H1 (cell line): ENCODE results near the gene RRAS. TPM values are rescaled to one million over a fixed set of nuclear protein-coding genes. Genes with fewer than 3 reads are reported as not detected.
A peak's percentile ranks its signal among the peaks of the same experiment; 100 is the strongest.

Experiments
- CTCF ChIA-PET: fragments of 300-600 bp; sonication (Branson Sonifier 250); formaldehyde crosslinking; loops from one replicate; lab custom pipeline; 2021; ENCODE audit not compliant: partially characterized antibody; lab: Charles Lee
- POLR2A ChIA-PET: fragments of 300-600 bp; sonication (Branson Sonifier 250); formaldehyde crosslinking; loops from one replicate; lab custom pipeline; 2021; ENCODE audit warnings: inconsistent platforms; ENCODE audit not compliant: partially characterized antibody; lab: Charles Lee
- DNase-seq, 2 experiments: peaks; one replicate each; pipeline versions ENCODE4 v3.0.0 to v3.0.0-alpha.2; 2010 to 2022; ENCODE audit warnings: low spot score in 2 of 2, low read depth in 1 of 2, mixed read lengths in 1 of 2
- FAIRE-seq: peaks from 2 replicates; lab custom pipeline; 2011; peaks lifted over from hg19 to GRCh38; lab: Jason Lieb, UNC
- H2AFZ ChIP-seq: 2 replicates; pipeline ENCODE4 v1.8.1; 2012; ENCODE audit warnings: low read length, inconsistent platforms
- H2AK5ac ChIP-seq: 2 replicates; pipeline ENCODE4 v1.6.1; 2013; ENCODE audit warnings: low read depth, low read length
- H2BK120ac ChIP-seq: replicated peaks from 2 replicates; pipeline ENCODE3; 2013; ENCODE audit warnings: low read depth, low read length, inconsistent platforms
- H2BK12ac ChIP-seq: 2 replicates; pipeline ENCODE4 v1.6.1; 2013; ENCODE audit warnings: low read depth, low read length
- H2BK15ac ChIP-seq: 2 replicates; pipeline ENCODE4 v1.6.1; 2013; ENCODE audit warnings: low read length
- H2BK20ac ChIP-seq: 2 replicates; pipeline ENCODE4 v1.6.1; 2013; ENCODE audit warnings: low read length
- H2BK5ac ChIP-seq: 2 replicates; pipeline ENCODE4 v1.6.1; 2013; ENCODE audit warnings: low read depth, low read length
- H3K14ac ChIP-seq: 2 replicates; pipeline ENCODE4 v1.6.1; 2013; ENCODE audit warnings: inconsistent platforms; ENCODE audit not compliant: insufficient read length
- H3K18ac ChIP-seq: 2 replicates; pipeline ENCODE4 v1.6.1; 2013; ENCODE audit warnings: low read length; ENCODE audit errors: extremely low read depth
- H3K23ac ChIP-seq: 2 replicates; pipeline ENCODE4 v1.6.1; 2013; ENCODE audit warnings: inconsistent platforms; ENCODE audit not compliant: insufficient read length
- H3K23me2 ChIP-seq: 2 replicates; pipeline ENCODE4 v1.6.1; 2013; ENCODE audit warnings: low read depth, low read length
- H3K27ac ChIP-seq: 2 replicates; pipeline ENCODE4 v1.6.1; 2011; ENCODE audit warnings: low read depth, low read length, inconsistent platforms
- H3K27me3 ChIP-seq, 4 experiments: replicated peaks in 1 of 4; 1 replicate in 1 of 4; 2 replicates in 3 of 4; pipeline versions ENCODE4 v1.6.1 to v1.8.1; 2011 to 2013; ENCODE audit warnings: low read length in 3 of 4, mild to moderate bottlenecking in 3 of 4, inconsistent platforms in 2 of 4, mixed read lengths in 2 of 4, moderate library complexity in 1 of 4; ENCODE audit not compliant: control insufficient read depth in 3 of 4, insufficient read depth in 3 of 4; ENCODE audit errors: extremely low read depth in 1 of 4
- H3K36me3 ChIP-seq, 4 experiments: 2 replicates each; pipeline versions ENCODE4 v1.6.1 to v1.8.1; 2011 to 2013; ENCODE audit warnings: mild to moderate bottlenecking in 4 of 4, low read length in 3 of 4, moderate library complexity in 2 of 4, control low read depth in 1 of 4, inconsistent platforms in 1 of 4; ENCODE audit not compliant: insufficient read depth in 4 of 4, control insufficient read depth in 2 of 4
- H3K4ac ChIP-seq: replicated peaks from 2 replicates; pipeline ENCODE3; 2013; ENCODE audit warnings: low read length, low read depth, mixed read lengths, inconsistent platforms; ENCODE audit not compliant: insufficient read length
- H3K4me1 ChIP-seq, 4 experiments: replicated peaks in 1 of 4; 1 replicate in 1 of 4; 2 replicates in 3 of 4; pipeline versions ENCODE4 v1.6.1 to v1.8.1; 2011 to 2013; ENCODE audit warnings: low read length in 3 of 4, inconsistent platforms in 2 of 4, mixed read lengths in 1 of 4; ENCODE audit not compliant: insufficient read depth in 4 of 4, control insufficient read depth in 3 of 4
- H3K4me2 ChIP-seq, 2 experiments: 2 replicates each; pipeline versions ENCODE4 v1.6.1 to v1.8.1; 2011 to 2013; ENCODE audit warnings: low read depth in 2 of 2, low read length in 2 of 2, control low read depth in 1 of 2, inconsistent platforms in 1 of 2, mild to moderate bottlenecking in 1 of 2; ENCODE audit not compliant: insufficient read depth in 1 of 2
- H3K4me3 ChIP-seq, 4 experiments: fragments of 200-600, 300-600 bp in 1 of 4; sonication (generic), shearing (Covaris generic), sonication (Bioruptor Twin) in 1 of 4; 2 replicates each; pipeline versions ENCODE4 v1.5.1 to v1.8.1; 2011 to 2016; ENCODE audit warnings: low read length in 4 of 4, low read depth in 3 of 4, control low read depth in 2 of 4, inconsistent platforms in 2 of 4, mild to moderate bottlenecking in 2 of 4, mixed read lengths in 1 of 4, moderate library complexity in 1 of 4; ENCODE audit not compliant: insufficient read depth in 2 of 4; ENCODE audit errors: extremely low read depth in 1 of 4
- H3K56ac ChIP-seq: replicated peaks from 2 replicates; pipeline ENCODE3; 2013; ENCODE audit warnings: low read depth, mild to moderate bottlenecking, mixed read lengths, low read length, inconsistent platforms; ENCODE audit not compliant: insufficient read length
- H3K79me1 ChIP-seq: 2 replicates; pipeline ENCODE4 v1.6.1; 2013; ENCODE audit warnings: low read depth, low read length, control low read depth
- H3K79me2 ChIP-seq, 2 experiments: 2 replicates each; pipeline versions ENCODE4 v1.6.1 to v1.8.1; 2012 to 2013; ENCODE audit warnings: low read length in 2 of 2, mild to moderate bottlenecking in 2 of 2, inconsistent platforms in 1 of 2; ENCODE audit not compliant: insufficient read depth in 2 of 2, control insufficient read depth in 1 of 2
- H3K9ac ChIP-seq, 4 experiments: replicated peaks in 1 of 4; 1 replicate in 1 of 4; 2 replicates in 3 of 4; pipeline versions ENCODE4 v1.6.1 to v1.8.1; 2011 to 2013; ENCODE audit warnings: low read depth in 3 of 4, low read length in 3 of 4, control low read depth in 2 of 4, mild to moderate bottlenecking in 2 of 4, moderate library complexity in 2 of 4, inconsistent platforms in 1 of 4; ENCODE audit errors: extremely low read depth in 1 of 4
- H3K9me3 ChIP-seq, 2 experiments: 2 replicates each; pipeline versions ENCODE4 v1.6.1 to v1.8.1; 2012 to 2013; ENCODE audit warnings: mild to moderate bottlenecking in 2 of 2, moderate library complexity in 2 of 2, control low read depth in 1 of 2, inconsistent platforms in 1 of 2, low read depth in 1 of 2, low read length in 1 of 2, mixed read lengths in 1 of 2; ENCODE audit not compliant: insufficient read depth in 2 of 2
- H4K20me1 ChIP-seq, 2 experiments: replicated peaks in 1 of 2; 2 replicates each; pipeline versions ENCODE3 to v1.8.1; 2011 to 2013; ENCODE audit warnings: inconsistent platforms in 2 of 2, low read length in 2 of 2, mild to moderate bottlenecking in 1 of 2; ENCODE audit not compliant: insufficient read depth in 2 of 2, control insufficient read depth in 1 of 2
- H4K5ac ChIP-seq: 2 replicates; pipeline ENCODE4 v1.6.1; 2013; ENCODE audit warnings: low read length, low read depth, mixed read lengths, inconsistent platforms; ENCODE audit not compliant: insufficient read length
- H4K8ac ChIP-seq: 2 replicates; pipeline ENCODE4 v1.8.0; 2013; ENCODE audit warnings: mild to moderate bottlenecking, moderate library complexity, low read length, inconsistent platforms; ENCODE audit not compliant: insufficient read depth; ENCODE audit errors: extremely low read depth
- H4K91ac ChIP-seq: replicated peaks from 2 replicates; pipeline ENCODE3; 2013; ENCODE audit warnings: low read length, mixed read lengths, inconsistent platforms; ENCODE audit not compliant: insufficient read length
- ASH2L ChIP-seq: fragments of 200-600, 300-600 bp; sonication (generic); IDR thresholded peaks from one replicate; pipeline ENCODE4 v1.7.1; 2017; ENCODE audit warnings: low read length
- BRCA1 ChIP-seq: IDR thresholded peaks from 2 replicates; pipeline ENCODE4 v1.6.1; 2012; ENCODE audit warnings: low read depth, low read length, improper control_type of control experiment
- CTCF ChIP-seq, 3 experiments: IDR thresholded peaks; 1 replicate in 2 of 3; 2 replicates in 1 of 3; pipeline versions ENCODE4 v1.5.1 to v1.6.1; 2011; ENCODE audit warnings: low read length in 3 of 3, mild to moderate bottlenecking in 3 of 3, inconsistent platforms in 2 of 3, low read depth in 1 of 3, moderate library complexity in 1 of 3; ENCODE audit not compliant: insufficient read depth in 1 of 3; ENCODE audit errors: control extremely low read depth in 1 of 3
- POLR2A ChIP-seq, 2 experiments: IDR thresholded peaks; 1 replicate in 1 of 2; 2 replicates in 1 of 2; pipeline ENCODE4 v1.6.1; 2011; ENCODE audit warnings: low read depth in 2 of 2, low read length in 2 of 2, mild to moderate bottlenecking in 2 of 2; ENCODE audit errors: control extremely low read depth in 1 of 2
- SIN3A ChIP-seq, 2 experiments: IDR thresholded peaks in 1 of 2; conservative IDR thresholded peaks in 1 of 2; 2 replicates each; pipeline ENCODE4 v1.6.1; 2011 to 2012; ENCODE audit warnings: low read length in 2 of 2, improper control_type of control experiment in 1 of 2, low read depth in 1 of 2, mild to moderate bottlenecking in 1 of 2
- SRF ChIP-seq: IDR thresholded peaks from 2 replicates; pipeline ENCODE4 v1.6.1; 2011; ENCODE audit warnings: mild to moderate bottlenecking, low read depth, low read length, moderate library complexity
- ZNF274 ChIP-seq: IDR thresholded peaks from 2 replicates; pipeline ENCODE4 v1.7.0; 2012; ENCODE audit warnings: low read length, borderline replicate concordance; ENCODE audit errors: extremely low read depth
- WGBS, 2 experiments: shearing (Covaris generic) in 1 of 2; methylation state at CpG; one replicate each; pipeline versions ENCODE4 v1.1.6 to v1.1.7; 2013 to 2015; ENCODE audit warnings: low lambda C conversion rate in 2 of 2, mixed read lengths in 2 of 2, inconsistent platforms in 1 of 2, low coverage in 1 of 2, missing lambda C conversion rate in 1 of 2; ENCODE audit not compliant: insufficient replicate concordance in 2 of 2, insufficient coverage in 1 of 2, insufficient read length in 1 of 2; ENCODE audit errors: extremely low coverage in 1 of 2, missing lambda C conversion rate in 1 of 2; 5-methylcytosine and 5-hydroxymethylcytosine counted together
- polyA plus RNA-seq, 7 experiments: library from polyadenylated mRNA; depleted of rRNA in 3 of 7; stranded (reverse) in 5 of 7; unstranded in 2 of 7; fragments of >200 nt in 5 of 7; fragments of 200-250 nt in 2 of 7; gene quantifications; 1 replicate in 5 of 7; 2 replicates in 1 of 7; 4 replicates in 1 of 7; pipeline versions ENCODE4 v1.2.1 to v1.2.3, GENCODE V29; 2011 to 2013; ENCODE audit warnings: missing spikeins in 2 of 7, mixed read lengths in 2 of 7
- total RNA-seq: library from RNA; stranded (reverse); fragmentation: NEBNext Ultra II Directional; extraction: Animal tissue kit (Norgen Biotek cat#: 25700); gene quantifications from 2 replicates; pipeline ENCODE4 v1.2.1, GENCODE V29; 2021

The RRAS gene
- total and polyA plus RNA-seq, 2 of the 8 experiments (the other 6 are each of a cell fraction or from before 2014, with no cell fraction given): 17.7 to 49.1 TPM

GRCh38 chr19:49689133-49690078 lies 49.5 kb upstream of the RRAS start, which contains the start of gene ADM5:
ADM5 (plus strand) TSS chr19:49689594; CDS start chr19:49689838, 244 bp downstream.
- DNase-seq: peak in 1 of 2 experiments; percentile 87
- no peak within 1 kb of the TSS for H4K91ac ChIP-seq
- peak within 1 kb of the TSS; percentile 94 for H3K4ac ChIP-seq
- H2BK120ac ChIP-seq: peak within 1 kb of the TSS; percentile 10
- peak within 1 kb of the TSS; percentile 28 for H4K8ac ChIP-seq
- peak within 1 kb of the TSS; percentile 60; the same call in 1 of the 2 replicates for H2AK5ac ChIP-seq
- H3K23me2 ChIP-seq: peaks cover 20% of the 10 kb centered on the region
- no peak for FAIRE-seq
- CTCF ChIA-PET: interaction anchor here (0.8 to 3.4 kb wide), 16 partner anchors 9 to 190 kb away, joined by 3 to 11 read pairs (median 4); partner anchors contain the start of genes IRF3 and PTOV1
- H3K56ac ChIP-seq: peak within 1 kb of the TSS; percentile 63
- peaks cover 0 to 14% of the 10 kb centered on the region in 2 experiments; a peak in 1 of 4 replicates for H3K79me2 ChIP-seq
- no peak within 1 kb of the TSS; the same call in 1 of the 2 replicates for H2BK20ac ChIP-seq
- H2BK12ac ChIP-seq: 0 out of 2 replicates have a peak within 1 kb of the TSS, but pooled peaks have one; percentile 60
- H2BK15ac ChIP-seq: peak within 1 kb of the TSS; percentile 72; the same call in 1 of the 2 replicates
- peak within 1 kb of the TSS; percentile 84 for H2BK5ac ChIP-seq
- H4K20me1 ChIP-seq: peaks cover 12 to 30% of the 10 kb centered on the region in 2 experiments
- no peak within 1 kb of the TSS for H3K23ac ChIP-seq
- peaks cover 6% of the 10 kb centered on the region; the same call in 1 of the 2 replicates for H3K79me1 ChIP-seq
- H3K4me1 ChIP-seq: peaks cover 0 to 25% (median 14%) of the 10 kb centered on the region in 4 experiments; a peak in 6 of 7 replicates
- no peaks in the 10 kb centered on the region for H3K9me3 ChIP-seq
- peak within 1 kb of the TSS; percentile 57; the same call in 1 of the 2 replicates for H3K27ac ChIP-seq
- H3K14ac ChIP-seq: no peak within 1 kb of the TSS
- H3K18ac ChIP-seq: peak within 1 kb of the TSS; percentile 71
- no peaks in the 10 kb centered on the region for H3K27me3 ChIP-seq
- no peak within 1 kb of the TSS for H2AFZ ChIP-seq
- POLR2A ChIA-PET: interaction anchor here (0.5 to 12.2 kb wide), 37 partner anchors 9 to 275 kb away, joined by 3 to 168 read pairs (median 4); partner anchors contain the start of genes BCL2L12, FUZ, IRF3 and PRMT1
- peak within 1 kb of the TSS; percentile 88 to 94 (median 92) for H3K4me3 ChIP-seq
- peak within 1 kb of the TSS; percentile 93 to 99 for H3K4me2 ChIP-seq
- peak within 1 kb of the TSS; percentile 52 to 91 (median 84) for H3K9ac ChIP-seq
- H3K36me3 ChIP-seq: peaks cover 12 to 37% (median 25%) of the 10 kb centered on the region in 4 experiments
- no peak within 1 kb of the TSS for H4K5ac ChIP-seq
- 32% methylated on average over 38 of the region's 54 CpGs; no CpG with 5 or more reads in 1 of the 2 experiments for WGBS, 2 experiments
- TF ChIP-seq ZNF274 (no peak), CTCF (IDR thresholded peaks at IDR 0.05; ENCODE audit: control extremely low read depth in 1 of 3, insufficient read depth in 1 of 3, low read depth in 1 of 3, low read length in 3 of 3) (peak; percentile 65 to 91 (median 82)), SIN3A (conservative IDR thresholded peaks at IDR 0.05 in 1 of 2, IDR thresholded peaks at IDR 0.05 in 1 of 2; ENCODE audit: low read depth in 1 of 2, low read length in 2 of 2) (peak in 1 of 2 experiments; percentile 59; a peak in 1 of 4 replicates), POLR2A (IDR thresholded peaks at IDR 0.05; ENCODE audit: control extremely low read depth in 1 of 2, low read depth in 2 of 2, low read length in 2 of 2) (peak; percentile 59 to 63; a peak in 2 of 3 replicates), BRCA1 (no peak), SRF (no peak), ASH2L (no peak)
